PFSK-1 (cell line): ENCODE measurements around the gene USP7.

Source experiments
- SIN3A ChIP-seq: IDR thresholded peaks from 2 replicates; pipeline ENCODE4 v1.6.1; 2012; ENCODE audit warnings: mild to moderate bottlenecking, low read length, moderate library complexity, borderline replicate concordance; ENCODE audit not compliant: insufficient read depth
- TAF1 ChIP-seq: IDR thresholded peaks from 2 replicates; pipeline ENCODE4 v1.6.1; 2012; ENCODE audit warnings: low read length, control low read depth, borderline replicate concordance; ENCODE audit not compliant: insufficient read depth

- TF ChIP-seq TAF1 = no peak
- no peak for TF ChIP-seq SIN3A
Measured at GRCh38 chr16:8935989-8936388, 27.7 kb downstream of the USP7 start.
